SK-N-SH (cell line): ENCODE results near the gene CELA3B. TPM values are rescaled to one million over a fixed set of nuclear protein-coding genes. Genes with fewer than 3 reads are reported as not detected.

Experiments
- CTCF ChIA-PET: fragments of 300-600, 350-600 bp; formaldehyde crosslinking; extraction: SDS; loops from one replicate; lab custom pipeline; 2021; lab: Yijun Ruan, JAX
- POLR2A ChIA-PET: fragments of 350-600 bp; sonication (Branson Sonifier 250); formaldehyde crosslinking; extraction: SDS; loops from one replicate; lab custom pipeline; 2020; ENCODE audit warnings: antibody characterized with exemption, inconsistent platforms; lab: Yijun Ruan, JAX
- DNase-seq: peaks from one replicate; pipeline ENCODE4 v3.0.0; 2012
- H2AFZ ChIP-seq: fragments of 200-600 bp; sonication (generic); 2 replicates; pipeline ENCODE4 v1.8.1; 2016; ENCODE audit warnings: antibody characterized with exemption, mild to moderate bottlenecking, low read depth
- H3F3A ChIP-seq: fragments of 200-600 bp; sonication (generic); replicated peaks from 2 replicates; pipeline ENCODE3; 2016; ENCODE audit warnings: antibody characterized with exemption, mild to moderate bottlenecking; ENCODE audit not compliant: insufficient read depth
- H3K27ac ChIP-seq, 2 experiments: fragments of 200-500 bp in 1 of 2; fragments of 200-600 bp in 1 of 2; sonication (Bioruptor generic) in 1 of 2; sonication (generic), shearing (Covaris generic) in 1 of 2; 2 replicates each; pipeline versions ENCODE4 v1.5.1 to v1.6.1; 2014 to 2016; ENCODE audit warnings: low read depth in 2 of 2, inconsistent platforms in 1 of 2, low read length in 1 of 2, mild to moderate bottlenecking in 1 of 2, mixed read lengths in 1 of 2
- H3K27me3 ChIP-seq: fragments of 200-600 bp; sonication (generic), shearing (Covaris generic); 2 replicates; pipeline ENCODE4 v1.6.1; 2016; ENCODE audit warnings: mixed run types; ENCODE audit not compliant: insufficient read depth
- H3K36me3 ChIP-seq, 2 experiments: fragments of 200-500 bp in 1 of 2; fragments of 200-600 bp in 1 of 2; sonication (Bioruptor generic) in 1 of 2; sonication (generic) in 1 of 2; replicated peaks in 1 of 2; 2 replicates each; pipeline versions ENCODE3 to v1.5.1; 2014 to 2016; ENCODE audit warnings: low read length in 1 of 2, mild to moderate bottlenecking in 1 of 2; ENCODE audit not compliant: insufficient read depth in 2 of 2, control insufficient read depth in 1 of 2
- H3K4me1 ChIP-seq, 2 experiments: fragments of 200-500 bp in 1 of 2; fragments of 200-600 bp in 1 of 2; sonication (Bioruptor generic) in 1 of 2; sonication (generic), shearing (Covaris generic) in 1 of 2; 2 replicates each; pipeline versions ENCODE4 v1.5.1 to v1.6.1; 2014 to 2016; ENCODE audit warnings: low read depth in 1 of 2, low read length in 1 of 2, mixed run types in 1 of 2; ENCODE audit not compliant: insufficient read depth in 2 of 2, control insufficient read depth in 1 of 2
- H3K4me2 ChIP-seq: fragments of 200-600 bp; sonication (generic), shearing (Covaris generic); 2 replicates; pipeline ENCODE4 v1.6.1; 2017; ENCODE audit warnings: mixed run types
- H3K4me3 ChIP-seq, 2 experiments: fragments of 200-500 bp in 1 of 2; fragments of 200-600 bp in 1 of 2; sonication (Bioruptor generic) in 1 of 2; sonication (generic), shearing (Covaris generic) in 1 of 2; 2 replicates each; pipeline versions ENCODE4 v1.5.1 to v1.8.1; 2014 to 2016; ENCODE audit warnings: low read depth in 2 of 2, inconsistent platforms in 1 of 2, low read length in 1 of 2, mild to moderate bottlenecking in 1 of 2, mixed read lengths in 1 of 2, moderate library complexity in 1 of 2
- H3K79me2 ChIP-seq: fragments of 200-600 bp; sonication (generic); 2 replicates; pipeline ENCODE4 v1.8.1; 2017; ENCODE audit warnings: mild to moderate bottlenecking; ENCODE audit not compliant: insufficient read depth
- H3K9ac ChIP-seq: fragments of 200-600 bp; sonication (generic); 2 replicates; pipeline ENCODE4 v1.6.1; 2017; ENCODE audit warnings: mixed run types
- H3K9me2 ChIP-seq: fragments of 200-600 bp; sonication (generic); 2 replicates; pipeline ENCODE4 v1.6.1; 2017; ENCODE audit warnings: mixed run types
- H3K9me3 ChIP-seq: fragments of 200-600 bp; sonication (generic); 2 replicates; pipeline ENCODE4 v1.6.1; 2017; ENCODE audit warnings: mixed run types, mild to moderate bottlenecking, moderate library complexity
- H4K20me1 ChIP-seq: fragments of 200-600 bp; sonication (generic); 2 replicates; pipeline ENCODE4 v1.6.1; 2017; ENCODE audit warnings: mild to moderate bottlenecking, mixed run types; ENCODE audit not compliant: insufficient read depth
- CTCF ChIP-seq: fragments of 200-600 bp; sonication (generic); IDR thresholded peaks from 2 replicates; pipeline ENCODE4 v1.6.1; 2017; ENCODE audit warnings: antibody characterized with exemption, mild to moderate bottlenecking, moderate library complexity
- FOSL2 ChIP-seq: IDR thresholded peaks from 2 replicates; pipeline ENCODE4 v1.4.0; 2012; ENCODE audit warnings: low read depth, mild to moderate bottlenecking, moderate library complexity, borderline replicate concordance
- GATA2 ChIP-seq: sonication (generic); formaldehyde crosslinking; IDR thresholded peaks from 2 replicates; pipeline ENCODE4 v1.5.0; 2020; ENCODE audit warnings: mild to moderate bottlenecking, missing genetic modification reagents
- MAX ChIP-seq: IDR thresholded peaks from 2 replicates; pipeline ENCODE4 v1.4.0; 2012; ENCODE audit warnings: low read depth
- MEF2A ChIP-seq: IDR thresholded peaks from 2 replicates; pipeline ENCODE4 v1.4.0; 2012; ENCODE audit warnings: low read depth, borderline replicate concordance
- NRF1 ChIP-seq: IDR thresholded peaks from 2 replicates; pipeline ENCODE4 v1.6.1; 2012; ENCODE audit warnings: low read depth, mild to moderate bottlenecking, low read length
- REST ChIP-seq: IDR thresholded peaks from 2 replicates; pipeline ENCODE4 v1.6.1; 2012; ENCODE audit warnings: mild to moderate bottlenecking, low read depth, low read length, moderate library complexity
- YY1 ChIP-seq: IDR thresholded peaks from 2 replicates; pipeline ENCODE4 v1.4.0; 2012; ENCODE audit warnings: low read depth, mild to moderate bottlenecking
- WGBS: methylation state at CpG from one replicate; pipeline ENCODE4 v1.1.6; 2017; ENCODE audit warnings: low lambda C conversion rate; 5-methylcytosine and 5-hydroxymethylcytosine counted together
- polyA plus RNA-seq, 3 experiments: library from polyadenylated mRNA; depleted of rRNA; stranded (reverse); fragments of >200 nt; gene quantifications; 2 replicates each; pipeline ENCODE4 v1.2.3, GENCODE V29; 2012

Gene CELA3B
- polyA plus RNA-seq, 1 of the 3 experiments (the other 2 are of a cell fraction): not detected

- ChIA-PET CTCF (interaction anchor here (1.3 to 1.7 kb wide), 3 partner anchors 23 to 87 kb away, joined by 3 to 6 read pairs (median 4); no protein-coding TSS in a partner anchor), POLR2A (no interaction called here)
- Histone ChIP-seq H3K9me2 (no peaks in the 10 kb centered on the region), H3K9me3 (no peaks in the 10 kb centered on the region), H3K4me2 (peak overlapping the region; percentile 76; the same call in 1 of the 2 replicates), H3F3A (peaks cover 24% of the 10 kb centered on the region), H3K27me3 (no peaks in the 10 kb centered on the region), H2AFZ (peak overlapping the region; percentile 90), H3K4me1 (peaks cover 27 to 45% of the 10 kb centered on the region in 2 experiments; a peak in 3 of 4 replicates), H3K79me2 (peaks cover 43% of the 10 kb centered on the region), H3K4me3 (peak overlapping the region; percentile 36 to 54), H3K36me3 (no peaks in the 10 kb centered on the region), H3K27ac (peak overlapping the region; percentile 58 to 64; a peak in 3 of 4 replicates), H3K9ac (peak overlapping the region; percentile 70), H4K20me1 (no peaks in the 10 kb centered on the region)
- WGBS: 23% methylated on average over 38 of the region's 69 CpGs
- no peak for TF ChIP-seq MEF2A
- peak; percentile 82 for TF ChIP-seq MAX
- no peak for TF ChIP-seq GATA2 (CRISPR knock-in tag)
- TF ChIP-seq NRF1: 0 out of 2 replicates have a peak, but pooled peaks have one; percentile 32
- TF ChIP-seq REST: 0 out of 2 replicates have a peak, but pooled peaks have one; percentile 26
- no peak for TF ChIP-seq CTCF
- no peak for TF ChIP-seq FOSL2
- no peak for TF ChIP-seq YY1
- peak; percentile 99 for DNase-seq
Observed at GRCh38 chr1:21937372-21938121, 39.3 kb upstream of the CELA3B start.
